GM12891 (cell line): Measurements from ENCODE around the gene TOB1.
A peak's percentile ranks its signal among the peaks of the same experiment; 100 is the strongest.
"Not testable (repeated sequence)": the region's sequence is repeated elsewhere in the genome, so short reads cannot be mapped to it uniquely, and the experiment has no call there.

Experiments
- DNase-seq: peaks from one replicate; pipeline ENCODE4 v3.0.0; 2011; ENCODE audit warnings: low spot score; ENCODE audit not compliant: insufficient read length
- FAIRE-seq: peaks from 2 replicates; lab custom pipeline; 2011; peaks lifted over from hg19 to GRCh38; lab: Jason Lieb, UNC
- PAX5 ChIP-seq: IDR thresholded peaks from 2 replicates; pipeline ENCODE4 v1.6.1; 2011; ENCODE audit warnings: low read length, moderate library complexity, mild to moderate bottlenecking; ENCODE audit not compliant: insufficient read depth, severe bottlenecking
- POLR2A ChIP-seq: IDR thresholded peaks from 2 replicates; pipeline ENCODE4 v1.6.1; 2011; ENCODE audit warnings: low read depth, low read length, control low read depth
- POLR2AphosphoS5 ChIP-seq: IDR thresholded peaks from 2 replicates; pipeline ENCODE4 v1.6.1; 2011; ENCODE audit warnings: low read depth, low read length, control low read depth
- POU2F2 ChIP-seq: IDR thresholded peaks from 2 replicates; pipeline ENCODE4 v1.6.1; 2011; ENCODE audit warnings: low read depth, mild to moderate bottlenecking, control low read depth, low read length, moderate library complexity
- SPI1 ChIP-seq: IDR thresholded peaks from 2 replicates; pipeline ENCODE4 v1.6.1; 2011; ENCODE audit warnings: low read depth, low read length, control low read depth
- TAF1 ChIP-seq: IDR thresholded peaks from 2 replicates; pipeline ENCODE4 v1.6.1; 2011; ENCODE audit warnings: low read depth, low read length, control low read depth

TOB1 gene

DNA sequence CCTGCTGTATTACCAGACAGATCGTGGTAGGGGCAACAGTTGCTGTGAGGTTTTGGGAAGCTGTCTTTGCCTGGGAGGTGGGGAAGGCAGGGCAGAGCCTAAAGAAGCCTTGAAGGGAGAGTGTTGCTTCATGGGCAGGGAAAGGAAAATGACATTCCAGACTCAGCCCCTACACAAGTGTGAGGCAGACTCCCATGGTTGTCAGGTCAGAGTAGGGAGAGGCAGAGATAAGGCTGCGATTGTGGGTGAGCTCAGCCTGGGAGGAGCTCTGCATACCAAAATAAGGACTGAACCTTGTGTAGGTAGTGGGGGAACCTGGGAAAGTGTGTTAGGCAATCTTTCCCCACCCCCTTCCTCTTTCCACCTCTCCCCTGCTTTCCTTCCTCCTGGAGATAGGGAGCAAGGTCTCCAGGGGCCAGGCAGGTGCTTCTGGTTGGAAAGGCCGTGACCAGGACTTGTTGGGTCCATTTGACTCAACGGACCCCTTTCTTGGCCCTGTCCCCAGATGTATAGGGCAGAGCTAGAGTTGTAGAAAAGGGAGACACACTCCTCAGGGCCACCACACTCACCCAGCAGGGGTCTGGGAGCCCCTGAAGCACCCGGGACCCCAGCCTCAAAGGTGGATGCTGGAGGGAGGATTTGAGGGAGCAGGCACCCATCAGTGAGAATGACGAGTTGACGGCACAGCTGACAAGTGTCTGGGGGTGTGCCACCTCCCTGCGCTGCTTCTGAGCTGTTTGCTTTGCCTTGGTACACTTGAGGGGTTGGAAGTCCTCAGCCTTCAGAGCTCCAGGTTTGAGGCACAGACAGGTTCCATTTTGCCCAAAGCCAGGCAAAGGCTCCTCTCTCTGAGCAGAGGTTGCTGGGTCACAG, 18.5 kb upstream of the TOB1 start:
- TF ChIP-seq SPI1, result no peak
- no peak for TF ChIP-seq POU2F2
- TF ChIP-seq PAX5, result no peak
- TF ChIP-seq POLR2AphosphoS5, result no peak
- no peak for TF ChIP-seq TAF1
- FAIRE-seq (no peak), DNase-seq (no peak)

DNA sequence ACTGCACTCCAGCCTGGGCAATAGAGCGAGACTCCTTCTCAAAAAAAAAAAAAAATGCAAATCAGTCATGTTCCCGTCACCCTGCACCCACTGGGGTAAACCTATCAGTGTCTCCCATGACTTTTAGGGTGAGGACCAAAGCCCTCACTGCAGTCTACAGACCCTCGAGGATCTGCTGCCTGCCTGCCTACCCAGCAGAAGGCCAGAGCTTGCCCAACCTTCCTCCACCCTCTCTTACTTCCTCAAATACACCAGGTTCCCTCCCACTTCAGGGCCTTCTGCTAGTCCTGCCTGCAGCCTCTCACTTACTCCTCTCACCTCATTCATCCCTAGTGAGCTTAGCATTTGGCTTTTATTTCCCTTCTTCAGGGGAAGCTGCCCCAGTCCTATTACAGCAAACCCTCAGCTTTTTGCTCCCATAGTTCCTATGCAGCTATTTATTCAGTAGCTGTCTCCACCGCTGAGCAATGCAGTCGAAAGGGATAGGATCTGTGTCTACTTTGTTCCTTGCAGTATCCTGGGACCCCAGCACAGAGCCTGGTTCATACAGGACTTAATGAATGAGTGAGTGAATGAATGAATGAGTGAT, 17.8 kb upstream of the TOB1 start:
- no peak for DNase-seq
- TF ChIP-seq SPI1 (peak; percentile 25; the same call in 1 of the 2 replicates), POLR2A (no peak), PAX5 (no peak), TAF1 (no peak)
- FAIRE-seq, result peak; percentile 79

DNA sequence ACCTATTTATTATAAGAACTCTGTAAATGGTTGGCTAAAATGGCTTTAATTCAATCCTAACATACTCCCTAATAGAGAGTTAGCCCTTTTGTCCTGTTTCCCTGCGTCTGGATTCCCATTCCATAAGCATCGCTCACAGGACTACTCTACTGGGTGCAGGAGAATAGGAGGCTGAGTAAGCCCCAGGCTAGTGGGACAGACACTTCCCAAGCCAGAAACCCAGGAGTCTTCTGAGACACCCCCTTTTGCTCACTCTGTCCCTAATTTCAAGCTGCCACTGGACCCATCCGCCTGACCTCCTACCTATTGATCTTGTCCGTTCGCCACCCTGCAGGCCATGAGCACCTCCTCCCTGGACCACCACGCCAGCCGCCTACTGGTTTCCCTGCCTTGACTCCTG, 16.7 kb upstream of the TOB1 start:
- no peak for FAIRE-seq
- TF ChIP-seq PAX5 (no peak), TAF1 (no peak), SPI1 (no peak), POU2F2 (no peak), POLR2A (no peak), POLR2AphosphoS5 (no peak)
- no peak for DNase-seq

DNA sequence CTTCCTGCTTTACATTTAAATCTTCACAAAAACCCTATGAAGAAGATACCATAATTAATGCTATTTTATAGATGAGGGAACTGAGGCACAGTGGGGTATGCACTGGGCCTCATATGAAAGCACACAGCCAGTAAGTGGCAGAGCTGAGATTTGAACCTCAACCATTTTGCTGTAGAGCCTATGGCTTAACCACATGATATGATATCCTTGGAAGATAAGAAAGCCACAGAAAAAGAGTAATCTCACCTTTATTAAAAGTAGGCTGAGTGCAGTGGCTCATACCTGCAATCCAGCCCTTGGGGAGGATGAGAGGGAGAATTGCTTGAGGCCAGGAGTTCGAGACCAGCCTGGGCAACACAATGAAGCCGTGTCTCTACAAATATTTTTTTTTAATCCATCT, 15.0 kb upstream of the TOB1 start:
- TF ChIP-seq SPI1, result no peak
- TF ChIP-seq POLR2AphosphoS5, result no peak
- TF ChIP-seq PAX5, result no peak
- TF ChIP-seq TAF1, result no peak
- TF ChIP-seq POU2F2, result no peak
- TF ChIP-seq POLR2A, result no peak
- no peak for FAIRE-seq
- DNase-seq, result no peak

DNA sequence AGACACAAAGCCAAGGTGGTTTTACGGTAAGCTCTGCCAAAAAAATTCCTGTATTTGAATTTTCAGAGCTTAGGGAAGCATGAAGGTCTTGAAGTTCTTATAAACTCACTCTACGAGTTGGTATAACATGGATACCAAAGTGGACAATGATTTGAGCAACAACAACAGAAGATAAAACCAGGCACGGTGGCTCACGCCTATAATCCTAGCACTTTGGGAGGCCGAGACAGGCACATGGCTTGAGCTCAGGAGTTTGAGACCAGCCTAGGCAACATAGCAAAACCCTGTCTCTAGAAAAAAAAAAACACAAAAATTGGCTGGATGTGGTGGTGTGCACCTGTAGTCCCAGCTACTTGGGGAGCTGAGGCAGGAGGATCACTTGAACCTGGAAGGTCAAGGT, 12.9 kb upstream of the TOB1 start:
- DNase-seq, result no peak
- no peak for FAIRE-seq
- TF ChIP-seq POU2F2 (no peak), SPI1 (no peak), POLR2A (no peak)

DNA sequence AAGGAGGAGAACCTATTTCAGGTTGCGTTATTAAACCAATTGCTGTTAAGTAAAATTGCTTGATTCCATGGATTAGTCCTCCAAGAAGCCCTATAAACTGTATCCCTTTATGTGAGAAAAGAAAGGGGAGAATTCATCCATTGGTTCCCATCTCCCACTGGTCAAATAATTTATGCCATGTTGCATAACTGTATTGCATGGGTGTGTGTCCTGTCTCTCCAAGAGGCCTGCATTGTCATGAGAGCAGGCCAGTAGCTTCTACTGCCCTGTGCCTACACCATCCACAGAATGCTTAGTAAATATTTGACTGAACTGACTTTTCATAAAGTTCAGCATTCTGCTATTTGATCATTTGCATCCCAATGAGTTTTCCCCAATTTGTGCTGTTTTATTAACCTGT, 11.7 kb upstream of the TOB1 start:
- DNase-seq (no peak), FAIRE-seq (no peak)
- TF ChIP-seq POU2F2, result no peak
- no peak for TF ChIP-seq TAF1
- no peak for TF ChIP-seq POLR2A
- TF ChIP-seq POLR2AphosphoS5, result no peak
- no peak for TF ChIP-seq SPI1
- no peak for TF ChIP-seq PAX5

DNA sequence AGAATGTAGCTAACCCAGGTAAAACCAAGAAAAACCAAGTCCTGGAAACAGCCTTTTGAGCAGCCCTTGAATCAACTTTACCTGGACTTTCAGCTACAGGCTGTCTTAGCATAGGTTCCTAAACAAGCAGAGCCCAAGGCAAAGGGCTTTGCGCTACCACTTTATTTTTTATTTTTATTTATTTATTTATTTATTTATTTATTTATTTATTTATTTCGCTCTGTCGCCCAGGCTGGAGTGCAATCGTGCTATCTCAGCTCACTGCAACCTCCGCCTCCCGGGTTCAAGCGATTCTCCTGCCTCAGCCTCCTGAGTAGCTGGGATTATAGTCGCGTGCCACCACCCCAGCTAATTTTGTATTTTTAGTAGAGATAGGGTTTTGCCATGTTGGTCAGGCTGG, 10.9 kb upstream of the TOB1 start:
- not testable (repeated sequence) for FAIRE-seq, DNase-seq

DNA sequence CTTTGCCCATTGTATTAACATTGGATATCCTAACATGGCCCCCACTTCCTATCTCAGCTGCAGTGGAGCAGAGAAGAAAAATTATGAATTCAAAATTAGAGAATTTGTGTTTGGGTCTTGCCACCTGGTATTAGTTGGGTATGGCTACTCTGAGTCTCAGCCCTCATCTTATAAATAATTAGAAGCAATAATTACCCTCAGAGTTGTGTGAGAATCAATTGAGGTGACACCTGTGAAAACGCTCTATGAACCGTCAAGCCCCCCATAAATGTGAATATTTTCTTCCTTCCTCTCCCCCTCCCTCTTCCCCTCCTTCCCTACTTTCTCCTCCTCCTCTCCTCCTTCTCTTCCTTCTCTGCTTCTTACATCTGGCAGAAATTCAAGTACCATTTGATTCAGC, 8.9 kb upstream of the TOB1 start:
- DNase-seq (no peak), FAIRE-seq (no peak)

DNA sequence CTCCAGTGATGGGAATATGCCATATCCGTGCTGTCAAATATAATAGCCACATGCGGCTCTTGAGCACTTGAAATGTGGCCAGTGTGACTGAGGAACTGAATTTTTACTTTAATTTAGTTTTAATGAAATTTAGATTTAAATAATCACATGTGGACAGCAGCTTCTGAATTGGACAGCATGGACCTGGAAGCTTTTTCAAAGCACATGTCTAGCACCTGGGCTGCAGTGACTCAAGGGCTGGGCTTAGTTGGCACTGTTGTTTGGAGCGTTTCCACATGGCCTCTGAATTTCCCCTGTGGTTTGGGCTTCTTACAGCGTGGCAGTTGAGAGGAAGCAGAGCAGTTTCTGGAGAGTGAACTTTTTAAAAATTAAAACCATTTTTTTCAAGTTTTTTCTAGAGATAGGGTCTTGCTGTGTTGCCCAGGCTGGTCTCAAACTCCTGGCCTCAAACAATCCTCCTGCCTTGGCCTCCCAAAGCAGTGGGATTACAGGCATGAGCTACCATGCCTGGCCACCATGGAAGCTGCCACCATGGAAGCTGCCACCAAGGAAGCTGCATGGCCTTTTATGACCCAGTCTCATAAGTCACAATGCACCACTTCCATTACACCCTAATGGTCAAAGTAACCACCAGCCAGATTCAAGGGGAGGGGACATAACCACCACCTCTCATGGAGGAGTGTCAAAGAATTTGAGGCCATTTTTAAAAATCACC, 6.7 kb upstream of the TOB1 start:
- TF ChIP-seq POU2F2 (no peak), TAF1 (no peak)
- no peak for FAIRE-seq
- DNase-seq, result no peak

More for the DNA sequence above, 8.9 kb upstream of the TOB1 start:
- TF ChIP-seq PAX5, result no peak
- no peak for TF ChIP-seq POLR2A

DNA sequence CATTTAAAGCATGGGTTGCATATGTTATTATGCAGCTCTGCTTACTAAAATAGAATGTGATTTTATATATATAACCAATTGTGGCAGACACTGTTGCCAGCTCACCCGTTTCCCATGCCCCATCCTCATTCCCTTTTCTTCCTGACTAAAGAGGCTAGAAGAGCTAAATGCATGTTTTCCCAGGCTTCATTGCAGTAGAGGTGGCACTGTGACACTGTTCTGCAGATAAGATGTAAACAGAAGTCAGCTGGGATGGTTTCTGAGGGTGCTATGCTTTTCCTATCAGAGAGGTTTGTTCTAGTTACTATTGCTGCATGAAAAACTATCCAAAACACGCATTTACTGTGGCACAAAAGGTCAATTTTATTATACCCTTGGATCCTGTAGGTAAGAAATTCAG, 5.7 kb upstream of the TOB1 start:
- FAIRE-seq, result no peak
- TF ChIP-seq SPI1 (no peak), POU2F2 (no peak), POLR2A (no peak), POLR2AphosphoS5 (no peak), PAX5 (no peak), TAF1 (no peak)
- DNase-seq, result no peak
